HEK293T (cell line): ENCODE data around the gene PARD6B.
"Not testable (repeated sequence)": the region's sequence is repeated elsewhere in the genome, so short reads cannot be mapped to it uniquely, and the experiment has no call there.

Experiments
- ARNT ChIP-seq: fragments of 450-650 bp; IDR thresholded peaks from 2 replicates; pipeline ENCODE4 v1.6.1; 2017; ENCODE audit warnings: mild to moderate bottlenecking
- BHLHE40 ChIP-seq: fragments of 450-650 bp; IDR thresholded peaks from 2 replicates; pipeline ENCODE4 v1.6.1; 2016; ENCODE audit warnings: mild to moderate bottlenecking, moderate library complexity, borderline replicate concordance
- ELF4 ChIP-seq: fragments of 450-650 bp; IDR thresholded peaks from 2 replicates; pipeline ENCODE4 v1.6.1; 2017; ENCODE audit warnings: antibody characterized with exemption
- FOXA1 ChIP-seq: fragments of 450-650 bp; IDR thresholded peaks from 2 replicates; pipeline ENCODE4 v1.6.1; 2016; ENCODE audit warnings: mild to moderate bottlenecking
- FOXM1 ChIP-seq: fragments of 450-650 bp; IDR thresholded peaks from 2 replicates; pipeline ENCODE4 v1.6.1; 2017; ENCODE audit warnings: mild to moderate bottlenecking, borderline replicate concordance
- L3MBTL2 ChIP-seq: fragments of 450-650 bp; conservative IDR thresholded peaks from 2 replicates; pipeline ENCODE4 v1.6.1; 2016; ENCODE audit warnings: mild to moderate bottlenecking
- LEF1 ChIP-seq: fragments of 450-650 bp; IDR thresholded peaks from 2 replicates; pipeline ENCODE4 v1.6.1; 2017; ENCODE audit warnings: mild to moderate bottlenecking, borderline replicate concordance
- NFRKB ChIP-seq: fragments of 450-650 bp; IDR thresholded peaks from 2 replicates; pipeline ENCODE4 v1.6.1; 2016; ENCODE audit warnings: mild to moderate bottlenecking, moderate library complexity
- PKNOX1 ChIP-seq: fragments of 450-650 bp; IDR thresholded peaks from 2 replicates; pipeline ENCODE4 v1.6.1; 2016
- SP1 ChIP-seq: fragments of 450-650 bp; IDR thresholded peaks from 2 replicates; pipeline ENCODE4 v1.6.1; 2017
- SUZ12 ChIP-seq: fragments of 450-650 bp; IDR thresholded peaks from 2 replicates; pipeline ENCODE4 v1.6.1; 2016; ENCODE audit warnings: mild to moderate bottlenecking
- TARDBP ChIP-seq: fragments of 450-650 bp; IDR thresholded peaks from 2 replicates; pipeline ENCODE4 v1.6.1; 2016
- ZNF384 ChIP-seq: fragments of 450-650 bp; IDR thresholded peaks from 2 replicates; pipeline ENCODE4 v1.6.1; 2016

GRCh38 chr20:50765251-50765650 lies 33.9 kb downstream of the PARD6B start:
- TF ChIP-seq TARDBP, SUZ12, ELF4, LEF1, BHLHE40, FOXM1, ZNF384, NFRKB, L3MBTL2, ARNT, SP1, FOXA1, PKNOX1: not testable (repeated sequence)
